Measurements from ENCODE around the gene FAM181B. TPM values are rescaled to one million over a fixed set of nuclear protein-coding genes. Genes with fewer than 3 reads are reported as not detected.

FAM181B gene
- total RNA-seq, 1 experiment from 2014 or later, result 0.44 TPM

DNA sequence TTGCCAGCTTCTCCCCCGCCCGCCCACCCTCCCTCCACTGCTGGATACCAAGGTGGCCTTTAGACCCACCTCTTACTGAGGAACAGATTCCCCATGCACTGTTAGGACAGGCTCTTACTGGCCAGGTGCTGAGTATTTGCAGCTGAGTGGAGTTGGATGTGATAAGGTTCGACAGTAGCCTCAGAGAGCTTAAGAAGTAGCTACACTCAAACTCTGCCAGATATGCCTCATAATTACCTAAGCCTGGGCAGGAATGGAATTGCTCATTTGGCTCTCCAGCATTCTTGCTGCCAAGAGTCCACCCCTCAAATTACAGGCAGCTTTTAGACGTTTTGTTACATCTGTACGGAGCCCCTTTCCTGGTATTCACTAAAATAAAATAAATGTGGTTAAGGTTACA lies 9.6 kb downstream of the FAM181B start:
- no peak for DNase-seq
- Histone ChIP-seq H3K9ac (ENCODE audit: extremely low read depth, insufficient read length, low read length) (no peak overlapping the region), H3K79me2 (ENCODE audit: insufficient read depth, low read length) (no peaks in the 10 kb centered on the region), H4K91ac (ENCODE audit: insufficient read length, low read depth, low read length) (no peak overlapping the region), H3K23me2 (ENCODE audit: insufficient read length, low read depth, low read length, poor library complexity, severe bottlenecking) (no peaks in the 10 kb centered on the region), H3K27ac (ENCODE audit: insufficient read length, low read depth, low read length) (no peak overlapping the region), H3K4me2 (ENCODE audit: insufficient read depth, insufficient read length, low read length) (no peak overlapping the region), H2AK5ac (ENCODE audit: insufficient read length, low read length) (no peak overlapping the region), H3K56ac (ENCODE audit: insufficient read length, low read depth, low read length) (no peak overlapping the region), H3T11ph (ENCODE audit: low read length) (no peak overlapping the region), H3K79me1 (ENCODE audit: insufficient read depth, low read depth, low read length, poor library complexity, severe bottlenecking) (no peaks in the 10 kb centered on the region), H3K4me1 (ENCODE audit: insufficient read depth, low read length) (no peaks in the 10 kb centered on the region), H3K14ac (ENCODE audit: insufficient read depth, low read length) (no peak overlapping the region), H3K27me3 (ENCODE audit: insufficient read depth, low read length) (no peaks in the 10 kb centered on the region), H4K8ac (replicated peaks; ENCODE audit: insufficient read length, low read depth, low read length) (no peak overlapping the region), H3K23ac (ENCODE audit: insufficient read length, low read depth, low read length) (no peak overlapping the region), H4K20me1 (ENCODE audit: control insufficient read depth, insufficient read depth, insufficient read length) (no peaks in the 10 kb centered on the region), H2BK20ac (ENCODE audit: low read depth, low read length, poor library complexity, severe bottlenecking) (no peak overlapping the region), H2BK5ac (ENCODE audit: insufficient read length, low read length) (no peak overlapping the region), H3K4ac (ENCODE audit: low read depth, low read length) (no peak overlapping the region), H3K9me3 (ENCODE audit: control insufficient read depth, low read depth, low read length) (no peaks in the 10 kb centered on the region), H2AFZ (ENCODE audit: low read length) (no peak overlapping the region), H2BK15ac (ENCODE audit: low read depth, low read length) (no peak overlapping the region), H3K18ac (ENCODE audit: insufficient read length, low read depth, low read length) (no peak overlapping the region), H2BK120ac (ENCODE audit: low read depth, low read length, poor library complexity, severe bottlenecking) (no peak overlapping the region), H2BK12ac (ENCODE audit: insufficient read length, low read depth, low read length) (no peak overlapping the region), H4K5ac (ENCODE audit: insufficient read length, low read depth, low read length) (no peak overlapping the region)
- Mint-ChIP-seq H3K4me1 (peaks cover 2 to 13% of the 10 kb centered on the region in 2 experiments; a peak in 2 of 4 replicates), H3K27me3 (ENCODE audit: low read depth) (peaks cover 12% of the 10 kb centered on the region), H3K27ac (no peak overlapping the region), H3K4me3 (no peak overlapping the region), H3K36me3 (ENCODE audit: insufficient read depth in 1 of 3, low read depth in 3 of 3) (no peaks in the 10 kb centered on the region), H3K9me3 (no peaks in the 10 kb centered on the region)
- WGBS (ENCODE audit: extremely low coverage, insufficient read length, low lambda C conversion rate), result no CpG with 5 or more reads among the region's 5 CpGs
- TF ChIP-seq, protein P1, sequence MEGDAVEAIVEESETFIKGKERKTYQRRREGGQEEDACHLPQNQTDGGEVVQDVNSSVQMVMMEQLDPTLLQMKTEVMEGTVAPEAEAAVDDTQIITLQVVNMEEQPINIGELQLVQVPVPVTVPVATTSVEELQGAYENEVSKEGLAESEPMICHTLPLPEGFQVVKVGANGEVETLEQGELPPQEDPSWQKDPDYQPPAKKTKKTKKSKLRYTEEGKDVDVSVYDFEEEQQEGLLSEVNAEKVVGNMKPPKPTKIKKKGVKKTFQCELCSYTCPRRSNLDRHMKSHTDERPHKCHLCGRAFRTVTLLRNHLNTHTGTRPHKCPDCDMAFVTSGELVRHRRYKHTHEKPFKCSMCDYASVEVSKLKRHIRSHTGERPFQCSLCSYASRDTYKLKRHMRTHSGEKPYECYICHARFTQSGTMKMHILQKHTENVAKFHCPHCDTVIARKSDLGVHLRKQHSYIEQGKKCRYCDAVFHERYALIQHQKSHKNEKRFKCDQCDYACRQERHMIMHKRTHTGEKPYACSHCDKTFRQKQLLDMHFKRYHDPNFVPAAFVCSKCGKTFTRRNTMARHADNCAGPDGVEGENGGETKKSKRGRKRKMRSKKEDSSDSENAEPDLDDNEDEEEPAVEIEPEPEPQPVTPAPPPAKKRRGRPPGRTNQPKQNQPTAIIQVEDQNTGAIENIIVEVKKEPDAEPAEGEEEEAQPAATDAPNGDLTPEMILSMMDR (conservative IDR thresholded peaks at IDR 0.05), result no peak

All from H9 (cell line).